ENCODE results near the gene ATP8A1.

ATP8A1 gene

GRCh38 chr4:42371305-42372252 lies 285.3 kb downstream of the ATP8A1 start:
- Histone ChIP-seq H3K4me3 (ENCODE audit: low read depth, low read length) (no peak overlapping the region), H3K27me3 (replicated peaks) (no peaks in the 10 kb centered on the region), H3K36me3 (replicated peaks) (no peaks in the 10 kb centered on the region), H3K27ac (no peak overlapping the region)
- in situ Hi-C loops (cut with HindIII; ENCODE audit: low pct_ligation_motif_present, low sequenced_read_pairs): no loop called here
- peak; percentile 67 for DNase-seq
- peak; percentile 62 for TF ChIP-seq CTCF (IDR thresholded peaks at IDR 0.05; ENCODE audit: low read depth, low read length, missing control alignments)

- no peak for DNase-seq
- no peak for TF ChIP-seq CTCF (IDR thresholded peaks at IDR 0.05; ENCODE audit: low read depth, low read length, missing control alignments)
- Histone ChIP-seq H3K4me3 (ENCODE audit: low read depth, low read length) (no peak overlapping the region), H3K36me3 (replicated peaks) (no peaks in the 10 kb centered on the region), H3K27ac (no peak overlapping the region), H3K27me3 (replicated peaks) (no peaks in the 10 kb centered on the region)
- in situ Hi-C loops (cut with HindIII; ENCODE audit: low pct_ligation_motif_present, low sequenced_read_pairs): no loop called here
Observed at GRCh38 chr4:42369489-42369888, 287.4 kb downstream of the ATP8A1 start.

- no peak overlapping the region for H3K4me3 ChIP-seq (ENCODE audit: low read depth, low read length)
- no peak overlapping the region for H3K27ac ChIP-seq
- in situ Hi-C loops (cut with HindIII; ENCODE audit: low pct_ligation_motif_present, low sequenced_read_pairs): no loop called here
- TF ChIP-seq CTCF (IDR thresholded peaks at IDR 0.05; ENCODE audit: low read depth, low read length, missing control alignments): no peak
- DNase-seq: no peak
- no peaks in the 10 kb centered on the region for H3K27me3 ChIP-seq (replicated peaks)
- no peaks in the 10 kb centered on the region for H3K36me3 ChIP-seq (replicated peaks)
Observed at GRCh38 chr4:42366959-42367358, 289.9 kb downstream of the ATP8A1 start.

GRCh38 chr4:42364266-42365053 lies 292.4 kb downstream of the ATP8A1 start:
- H3K27ac ChIP-seq: no peak overlapping the region
- no peak overlapping the region for H3K4me3 ChIP-seq (ENCODE audit: low read depth, low read length)
- H3K27me3 ChIP-seq (replicated peaks): no peaks in the 10 kb centered on the region
- no peak for DNase-seq
- TF ChIP-seq CTCF (IDR thresholded peaks at IDR 0.05; ENCODE audit: low read depth, low read length, missing control alignments): no peak
- in situ Hi-C loops (cut with HindIII; ENCODE audit: low pct_ligation_motif_present, low sequenced_read_pairs): no loop called here
- no peaks in the 10 kb centered on the region for H3K36me3 ChIP-seq (replicated peaks)

GRCh38 chr4:42363614-42364013 lies 293.3 kb downstream of the ATP8A1 start:
- no peak for DNase-seq
- in situ Hi-C loops (cut with HindIII; ENCODE audit: low pct_ligation_motif_present, low sequenced_read_pairs): no loop called here
- H3K4me3 ChIP-seq (ENCODE audit: low read depth, low read length): no peak overlapping the region
- no peak overlapping the region for H3K27ac ChIP-seq
- no peak for TF ChIP-seq CTCF (IDR thresholded peaks at IDR 0.05; ENCODE audit: low read depth, low read length, missing control alignments)
- no peaks in the 10 kb centered on the region for H3K27me3 ChIP-seq (replicated peaks)
- H3K36me3 ChIP-seq (replicated peaks): no peaks in the 10 kb centered on the region
